ENCODE results near the gene GPRIN2. TPM values are rescaled to one million over a fixed set of nuclear protein-coding genes. Genes with fewer than 3 reads are reported as not detected.
"Not testable (repeated sequence)": the region's sequence is repeated elsewhere in the genome, so short reads cannot be mapped to it uniquely, and the experiment has no call there.

Gene GPRIN2
- total and polyA plus RNA-seq, 4 donors: 4.9 to 10.7 (median 9.6) TPM

DNA sequence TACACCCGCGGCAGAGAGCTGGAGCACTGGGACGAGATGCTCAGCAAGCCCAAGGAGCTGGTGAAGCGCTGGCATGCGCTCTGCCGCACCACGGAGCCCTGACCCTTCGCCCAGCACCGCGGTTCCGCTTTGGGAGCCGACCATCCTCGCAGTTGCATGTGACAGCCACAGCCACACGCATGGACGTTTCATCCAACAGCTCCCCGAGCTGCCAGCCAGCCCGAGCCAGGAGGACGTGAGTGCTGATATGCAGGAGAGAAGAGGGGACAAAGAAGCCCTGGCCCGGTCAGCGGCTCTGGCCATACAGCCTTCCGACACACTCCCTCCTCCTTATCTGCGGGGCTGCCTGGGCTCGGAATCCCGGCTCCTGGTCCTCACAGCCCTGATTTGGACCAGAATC is 31.1 kb upstream of the GPRIN2 start:
- H3K27ac ChIP-seq (ENCODE audit: low read depth, low read length); H3K4me3 ChIP-seq (ENCODE audit: low read depth, low read length); DNase-seq (ENCODE audit: low read depth in 4 of 6, low spot score in 6 of 6); H3K36me3 ChIP-seq (ENCODE audit: control insufficient read depth, insufficient read depth, low read length); H3K4me1 ChIP-seq (ENCODE audit: control insufficient read depth, insufficient read depth, low read length); H3K27me3 ChIP-seq (ENCODE audit: control insufficient read depth, insufficient read depth, low read length); H3K9me3 ChIP-seq (ENCODE audit: control insufficient read depth, insufficient read depth, low read length): not testable (repeated sequence)
- WGBS (ENCODE audit: insufficient coverage): no CpG with 5 or more reads among the region's 24 CpGs

DNA sequence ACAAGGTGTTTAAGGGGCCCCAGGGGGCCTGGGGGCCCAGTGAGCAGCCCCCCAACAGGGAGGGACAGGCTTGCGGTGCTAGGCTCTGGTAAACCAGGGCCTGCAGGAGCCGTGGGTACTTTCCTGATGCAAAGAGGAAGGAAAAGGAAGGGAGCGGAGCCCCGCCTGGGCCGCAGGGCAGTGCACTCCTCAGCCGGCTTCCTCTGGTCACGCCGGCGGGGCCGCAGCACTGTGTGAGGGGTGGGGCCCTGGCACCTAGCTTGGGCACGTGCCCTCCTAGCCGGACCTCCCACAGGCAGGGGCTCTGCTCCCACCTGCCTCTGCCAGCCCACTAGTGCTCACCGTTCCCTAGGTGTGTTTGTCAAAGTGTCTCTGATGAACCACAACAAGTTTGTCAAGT is 28.8 kb upstream of the GPRIN2 start:
- H3K9me3 ChIP-seq (ENCODE audit: control insufficient read depth, insufficient read depth, low read length); H3K4me1 ChIP-seq (ENCODE audit: control insufficient read depth, insufficient read depth, low read length); DNase-seq (ENCODE audit: low read depth in 4 of 6, low spot score in 6 of 6); H3K27me3 ChIP-seq (ENCODE audit: control insufficient read depth, insufficient read depth, low read length); H3K27ac ChIP-seq (ENCODE audit: low read depth, low read length); H3K4me3 ChIP-seq (ENCODE audit: low read depth, low read length); H3K36me3 ChIP-seq (ENCODE audit: control insufficient read depth, insufficient read depth, low read length): not testable (repeated sequence)
- WGBS (ENCODE audit: insufficient coverage): no CpG with 5 or more reads among the region's 13 CpGs

DNA sequence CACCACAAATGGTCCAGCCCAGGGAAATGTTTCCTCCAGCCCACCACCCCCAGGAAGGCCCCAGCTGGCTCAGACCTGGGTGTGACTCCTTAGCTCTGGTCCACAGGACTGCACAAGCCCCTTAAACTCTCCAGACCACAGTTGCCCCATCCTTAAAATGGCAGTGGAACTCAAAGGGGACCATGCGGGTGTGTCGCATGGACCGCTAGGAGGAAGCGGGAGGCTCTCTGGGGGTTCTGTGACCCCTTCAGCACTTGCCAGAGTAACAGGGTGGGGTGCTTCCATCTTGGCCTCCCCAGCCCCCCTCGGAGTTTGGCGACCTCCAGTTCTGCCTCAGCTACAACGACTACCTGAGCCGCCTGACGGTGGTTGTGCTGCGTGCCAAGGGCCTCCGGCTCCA is 27.7 kb upstream of the GPRIN2 start:
- H3K36me3 ChIP-seq (ENCODE audit: control insufficient read depth, insufficient read depth, low read length); DNase-seq (ENCODE audit: low read depth in 4 of 6, low spot score in 6 of 6); H3K27me3 ChIP-seq (ENCODE audit: control insufficient read depth, insufficient read depth, low read length); H3K27ac ChIP-seq (ENCODE audit: low read depth, low read length); H3K4me1 ChIP-seq (ENCODE audit: control insufficient read depth, insufficient read depth, low read length); H3K4me3 ChIP-seq (ENCODE audit: low read depth, low read length); H3K9me3 ChIP-seq (ENCODE audit: control insufficient read depth, insufficient read depth, low read length): not testable (repeated sequence)
- no CpG with 5 or more reads among the region's 11 CpGs for WGBS (ENCODE audit: insufficient coverage)

DNA sequence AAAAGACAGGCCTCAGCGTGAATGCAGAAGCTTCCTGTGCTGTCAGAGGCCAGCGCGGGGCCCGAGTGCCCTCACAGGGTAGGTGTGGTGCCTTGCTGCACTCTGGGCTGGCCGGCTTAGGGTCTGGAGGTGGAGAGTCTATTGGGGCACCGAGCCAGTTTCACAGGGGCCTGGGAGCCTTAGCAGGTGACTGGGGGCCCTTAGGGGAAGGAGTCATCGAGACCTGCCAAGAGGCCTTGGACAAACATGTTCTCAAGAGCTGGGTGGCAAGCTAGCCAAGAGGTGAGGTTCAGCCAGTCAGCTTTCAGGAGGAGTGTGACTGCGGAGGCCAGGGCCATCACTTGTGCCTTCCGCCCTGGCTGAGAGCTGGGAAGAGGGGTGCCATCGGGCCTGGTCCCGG is 26.1 kb upstream of the GPRIN2 start:
- not testable (repeated sequence) for DNase-seq (ENCODE audit: low read depth in 4 of 6, low spot score in 6 of 6); H3K27me3 ChIP-seq (ENCODE audit: control insufficient read depth, insufficient read depth, low read length); H3K4me3 ChIP-seq (ENCODE audit: low read depth, low read length); H3K27ac ChIP-seq (ENCODE audit: low read depth, low read length); H3K9me3 ChIP-seq (ENCODE audit: control insufficient read depth, insufficient read depth, low read length); H3K36me3 ChIP-seq (ENCODE audit: control insufficient read depth, insufficient read depth, low read length); H3K4me1 ChIP-seq (ENCODE audit: control insufficient read depth, insufficient read depth, low read length)
- no CpG with 5 or more reads among the region's 11 CpGs for WGBS (ENCODE audit: insufficient coverage)

DNA sequence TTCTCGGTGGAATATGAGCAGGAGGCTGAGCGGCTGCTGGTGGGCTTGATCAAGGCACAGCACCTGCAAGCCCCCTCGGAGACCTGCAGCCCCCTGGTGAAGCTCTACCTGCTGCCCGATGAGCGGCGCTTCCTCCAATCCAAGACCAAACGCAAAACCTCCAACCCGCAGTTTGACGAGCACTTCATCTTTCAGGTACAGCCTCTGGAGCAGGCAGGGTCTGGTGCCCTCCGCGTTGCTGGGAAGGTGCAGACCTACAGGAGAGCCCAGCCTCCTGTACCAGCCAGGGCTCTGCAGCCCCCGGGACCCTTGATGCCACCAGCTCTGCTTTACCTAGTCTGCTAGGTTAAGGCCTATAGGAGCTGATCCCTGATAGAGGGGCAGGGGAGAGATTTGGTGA is 25.5 kb upstream of the GPRIN2 start:
- H3K36me3 ChIP-seq (ENCODE audit: control insufficient read depth, insufficient read depth, low read length); DNase-seq (ENCODE audit: low read depth in 4 of 6, low spot score in 6 of 6); H3K27me3 ChIP-seq (ENCODE audit: control insufficient read depth, insufficient read depth, low read length); H3K27ac ChIP-seq (ENCODE audit: low read depth, low read length); H3K9me3 ChIP-seq (ENCODE audit: control insufficient read depth, insufficient read depth, low read length); H3K4me1 ChIP-seq (ENCODE audit: control insufficient read depth, insufficient read depth, low read length); H3K4me3 ChIP-seq (ENCODE audit: low read depth, low read length): not testable (repeated sequence)
- no CpG with 5 or more reads among the region's 12 CpGs for WGBS (ENCODE audit: insufficient coverage)

DNA sequence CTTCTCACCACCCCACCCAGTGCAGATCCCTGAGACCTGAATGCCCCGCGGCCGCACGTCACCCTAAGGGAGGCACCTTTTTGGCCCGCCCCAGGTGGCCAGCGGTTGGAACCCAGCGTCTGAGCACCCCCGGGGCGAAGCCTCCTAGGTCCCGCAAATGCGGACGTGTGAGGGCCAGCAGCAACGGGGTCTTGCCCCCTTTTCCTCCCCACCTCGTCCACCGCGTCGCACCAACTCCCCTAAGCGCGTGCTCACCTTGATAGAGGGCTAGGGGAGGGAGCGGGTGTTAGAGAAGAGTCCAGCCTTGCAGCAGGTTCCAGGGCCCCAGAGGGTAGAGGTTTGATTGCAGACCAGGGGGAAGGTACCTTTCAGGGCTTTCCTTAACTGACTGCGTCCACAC is 22.9 kb upstream of the GPRIN2 start:
- DNase-seq (ENCODE audit: low read depth in 4 of 6, low spot score in 6 of 6); H3K27me3 ChIP-seq (ENCODE audit: control insufficient read depth, insufficient read depth, low read length); H3K4me3 ChIP-seq (ENCODE audit: low read depth, low read length); H3K36me3 ChIP-seq (ENCODE audit: control insufficient read depth, insufficient read depth, low read length); H3K27ac ChIP-seq (ENCODE audit: low read depth, low read length); H3K9me3 ChIP-seq (ENCODE audit: control insufficient read depth, insufficient read depth, low read length); H3K4me1 ChIP-seq (ENCODE audit: control insufficient read depth, insufficient read depth, low read length): not testable (repeated sequence)
- WGBS (ENCODE audit: insufficient coverage): no CpG with 5 or more reads among the region's 21 CpGs

DNA sequence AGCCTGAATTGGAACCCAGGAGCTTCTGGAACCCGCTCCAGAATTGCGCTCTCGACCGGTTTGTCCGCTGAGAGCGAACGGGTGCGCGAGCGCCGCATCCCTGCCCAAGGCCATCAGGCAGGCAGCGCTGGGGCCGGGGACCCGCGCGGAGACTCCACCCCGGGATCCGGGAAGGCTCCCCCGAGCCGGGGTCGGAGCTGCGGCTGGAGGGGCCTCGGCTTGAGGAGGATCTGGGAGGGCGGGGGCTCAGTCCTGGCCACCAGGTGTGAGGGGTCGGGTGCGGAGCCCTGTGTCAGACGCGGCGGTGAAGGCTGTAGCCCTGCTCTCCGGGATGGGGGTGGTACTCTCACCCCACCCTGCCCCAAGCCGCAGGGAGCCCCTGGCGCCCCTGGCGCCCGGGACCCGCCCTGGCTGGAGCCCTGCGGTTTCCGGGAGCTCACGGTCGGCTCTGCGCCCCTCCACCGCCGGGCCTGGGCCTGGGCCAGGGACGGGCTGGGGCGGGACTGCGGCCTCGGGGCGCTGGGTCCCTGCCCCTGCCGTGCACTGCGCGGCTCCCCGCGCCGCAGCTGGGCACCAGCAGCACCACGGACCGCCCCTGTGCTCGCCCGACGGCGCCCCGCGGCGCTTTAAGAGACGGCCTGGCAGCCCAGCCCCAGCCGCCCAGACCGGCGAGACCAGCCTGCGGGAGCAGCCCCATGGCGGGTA is 22.2 kb upstream of the GPRIN2 start, which contains the start of gene SYT15:
Gene SYT15 (plus strand): TSS at position 655 of the 705 bp plus-strand sequence. CDS start 41 bp downstream, at position 696.
- H3K27ac ChIP-seq (ENCODE audit: low read depth, low read length); H3K36me3 ChIP-seq (ENCODE audit: control insufficient read depth, insufficient read depth, low read length); H3K4me1 ChIP-seq (ENCODE audit: control insufficient read depth, insufficient read depth, low read length); DNase-seq (ENCODE audit: low read depth in 4 of 6, low spot score in 6 of 6); H3K27me3 ChIP-seq (ENCODE audit: control insufficient read depth, insufficient read depth, low read length); H3K4me3 ChIP-seq (ENCODE audit: low read depth, low read length); H3K9me3 ChIP-seq (ENCODE audit: control insufficient read depth, insufficient read depth, low read length): not testable (repeated sequence)
- WGBS (ENCODE audit: insufficient coverage): no CpG with 5 or more reads among the region's 68 CpGs

DNA sequence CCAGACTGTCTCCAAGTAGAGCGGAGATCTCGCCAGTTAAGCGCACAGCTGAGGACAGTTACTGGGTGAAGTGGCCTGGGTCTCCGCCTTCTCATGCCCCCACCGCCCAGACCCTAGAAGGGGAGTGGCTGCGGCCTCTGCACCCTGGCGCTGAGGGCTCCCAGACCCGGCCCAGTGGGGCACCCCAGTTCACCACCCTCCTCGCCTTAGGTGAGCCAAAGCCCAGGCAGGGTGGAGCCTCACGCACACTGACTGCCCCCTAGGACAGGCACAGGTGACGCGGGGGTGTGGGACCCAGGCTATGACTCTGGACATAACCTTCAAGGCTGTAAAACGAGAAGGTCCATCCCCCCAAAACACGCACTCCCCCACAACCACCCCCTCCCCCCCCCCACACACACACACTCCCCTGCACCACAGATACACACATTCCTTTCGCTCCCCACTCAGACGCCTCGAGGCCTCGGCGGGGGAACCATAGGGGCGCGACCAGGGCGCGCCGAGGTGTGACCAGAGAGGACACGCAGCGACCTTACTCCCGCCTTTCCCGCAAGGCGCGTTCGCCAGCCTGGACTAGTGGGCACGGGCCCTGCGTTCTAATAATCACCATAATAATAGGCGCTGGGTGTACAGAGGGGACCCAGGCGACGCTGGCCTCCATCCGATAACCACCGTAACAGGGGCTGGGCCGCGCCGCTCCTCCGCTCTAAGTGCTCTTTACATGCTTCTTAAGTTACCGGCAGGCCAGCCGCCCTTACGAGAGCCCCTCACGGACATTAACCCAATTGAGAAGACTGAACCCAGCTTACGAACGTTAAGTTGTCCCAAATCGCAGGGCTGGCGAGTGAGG is 21.4 kb upstream of the GPRIN2 start:
- not testable (repeated sequence) for H3K9me3 ChIP-seq (ENCODE audit: control insufficient read depth, insufficient read depth, low read length)

DNA sequence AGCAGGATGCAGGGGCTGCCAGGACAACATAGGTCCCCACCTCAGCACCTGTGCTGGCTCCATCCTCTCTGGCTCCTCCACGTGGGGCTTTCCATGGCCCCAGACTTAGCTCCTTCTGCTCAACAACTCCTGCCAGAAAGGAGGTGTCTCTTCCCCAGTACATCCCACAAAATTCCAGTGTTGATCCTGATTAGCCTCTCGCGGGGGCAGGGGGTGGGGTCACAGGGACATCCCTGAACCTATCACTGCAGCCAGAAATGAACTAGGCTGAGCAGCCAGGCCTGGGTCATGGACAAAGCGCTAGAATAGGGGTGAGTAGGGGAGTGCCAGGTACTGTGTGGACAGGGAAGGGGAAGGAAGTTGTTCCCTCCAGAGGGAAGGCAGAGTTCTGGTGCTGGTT is 17.4 kb upstream of the GPRIN2 start:
- H3K9me3 ChIP-seq (ENCODE audit: control insufficient read depth, insufficient read depth, low read length); DNase-seq (ENCODE audit: low read depth in 4 of 6, low spot score in 6 of 6); H3K4me1 ChIP-seq (ENCODE audit: control insufficient read depth, insufficient read depth, low read length); H3K27me3 ChIP-seq (ENCODE audit: control insufficient read depth, insufficient read depth, low read length); H3K36me3 ChIP-seq (ENCODE audit: control insufficient read depth, insufficient read depth, low read length); H3K27ac ChIP-seq (ENCODE audit: low read depth, low read length); H3K4me3 ChIP-seq (ENCODE audit: low read depth, low read length): not testable (repeated sequence)
- WGBS (ENCODE audit: insufficient coverage): no CpG with 5 or more reads among the region's 4 CpGs

More for the DNA sequence above, 21.4 kb upstream of the GPRIN2 start:
- not testable (repeated sequence) for H3K27me3 ChIP-seq (ENCODE audit: control insufficient read depth, insufficient read depth, low read length); H3K27ac ChIP-seq (ENCODE audit: low read depth, low read length); H3K4me3 ChIP-seq (ENCODE audit: low read depth, low read length); H3K4me1 ChIP-seq (ENCODE audit: control insufficient read depth, insufficient read depth, low read length); DNase-seq (ENCODE audit: low read depth in 4 of 6, low spot score in 6 of 6); H3K36me3 ChIP-seq (ENCODE audit: control insufficient read depth, insufficient read depth, low read length)
- 65% methylated on average over 7 of the region's 50 CpGs for WGBS (ENCODE audit: insufficient coverage)

DNA sequence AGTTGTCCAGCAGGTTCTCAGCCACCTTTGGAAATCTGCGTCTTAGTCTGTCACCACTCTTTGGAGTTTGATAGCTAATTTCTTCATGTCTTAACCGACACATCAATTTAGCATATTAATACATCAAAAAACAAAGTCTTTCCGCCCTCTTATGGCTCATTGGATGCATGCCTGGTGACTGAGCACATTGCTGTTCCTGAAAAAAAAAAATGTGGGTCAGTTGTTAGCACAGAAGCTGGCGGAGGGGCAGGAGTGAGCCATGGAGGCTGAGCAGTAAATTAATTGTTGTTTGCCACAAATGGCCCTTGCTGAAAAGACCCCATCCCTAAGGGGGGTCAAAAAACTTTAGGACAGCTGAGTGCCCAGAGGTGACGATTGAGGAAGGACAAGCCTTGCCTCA is 16.9 kb upstream of the GPRIN2 start:
- not testable (repeated sequence) for H3K4me3 ChIP-seq (ENCODE audit: low read depth, low read length); H3K36me3 ChIP-seq (ENCODE audit: control insufficient read depth, insufficient read depth, low read length); H3K27me3 ChIP-seq (ENCODE audit: control insufficient read depth, insufficient read depth, low read length); H3K4me1 ChIP-seq (ENCODE audit: control insufficient read depth, insufficient read depth, low read length); DNase-seq (ENCODE audit: low read depth in 4 of 6, low spot score in 6 of 6); H3K27ac ChIP-seq (ENCODE audit: low read depth, low read length); H3K9me3 ChIP-seq (ENCODE audit: control insufficient read depth, insufficient read depth, low read length)
- no CpG with 5 or more reads among the region's 5 CpGs for WGBS (ENCODE audit: insufficient coverage)
